K562 (cell line): ENCODE data around the gene UBQLN3. TPM values are rescaled to one million over a fixed set of nuclear protein-coding genes. Genes with fewer than 3 reads are reported as not detected.

Experiments
- AFF1 ChIP-seq, 2 experiments: fragments of 450-650 bp; IDR thresholded peaks; 2 replicates each; pipeline ENCODE4 v1.6.1; 2018; ENCODE audit warnings: mild to moderate bottlenecking in 2 of 2, low read depth in 1 of 2; ENCODE audit not compliant: partially characterized antibody in 2 of 2
- CGGBP1 ChIP-seq: fragments of 250-450 bp; sonication (Bioruptor Pico); IDR thresholded peaks from 2 replicates; pipeline ENCODE4 v1.9.0; 2021; ENCODE audit warnings: mild to moderate bottlenecking
- CTCF ChIP-seq, 3 experiments: IDR thresholded peaks in 2 of 3; conservative IDR thresholded peaks in 1 of 3; 2 replicates each; pipeline ENCODE4 v1.5.1; 2011 to 2012; ENCODE audit warnings: low read length in 3 of 3, mild to moderate bottlenecking in 3 of 3, control low read depth in 2 of 3, improper control_type of control experiment in 1 of 3, inconsistent platforms in 1 of 3, low read depth in 1 of 3, mixed read lengths in 1 of 3, moderate library complexity in 1 of 3; ENCODE audit not compliant: insufficient read depth in 2 of 3
- GMEB1 ChIP-seq: fragments of 250-450 bp; sonication (Bioruptor Pico); IDR thresholded peaks from 2 replicates; pipeline ENCODE4 v1.4.0; 2020; ENCODE audit warnings: mild to moderate bottlenecking
- IFI16 ChIP-seq: fragments of 250-450 bp; sonication (Bioruptor Pico); IDR thresholded peaks from 2 replicates; pipeline ENCODE4 v2.1.2; 2022; ENCODE audit warnings: mild to moderate bottlenecking, inconsistent platforms
- MYC ChIP-seq, 2 experiments: fragments of 250-450 bp in 1 of 2; sonication (Bioruptor Pico) in 1 of 2; IDR thresholded peaks; 2 replicates each; pipeline versions ENCODE4 v1.5.1 to v1.6.1; 2012 to 2021; ENCODE audit warnings: low read depth in 2 of 2, borderline replicate concordance in 1 of 2, improper control_type of control experiment in 1 of 2, low read length in 1 of 2, mild to moderate bottlenecking in 1 of 2, moderate library complexity in 1 of 2
- NFIX ChIP-seq: fragments of 250-450 bp; sonication (Bioruptor Pico); IDR thresholded peaks from 2 replicates; pipeline ENCODE4 v1.4.0; 2020; ENCODE audit warnings: low read depth, mild to moderate bottlenecking, moderate library complexity
- NR0B1 ChIP-seq: fragments of 450-650 bp; IDR thresholded peaks from one replicate; pipeline ENCODE4 v1.6.1; 2018; ENCODE audit warnings: mild to moderate bottlenecking, moderate library complexity; ENCODE audit not compliant: partially characterized antibody
- PREB ChIP-seq: sonication (generic); formaldehyde crosslinking; IDR thresholded peaks from 2 replicates; pipeline ENCODE4 v1.8.1; 2023; ENCODE audit warnings: mild to moderate bottlenecking, missing genetic modification reagents
- RHOXF2B ChIP-seq: fragments of 250-450 bp; sonication (Bioruptor Pico); conservative IDR thresholded peaks from 2 replicates; pipeline ENCODE4 v1.5.1; 2021
- SPI1 ChIP-seq: IDR thresholded peaks from 2 replicates; pipeline ENCODE4 v1.6.1; 2011; ENCODE audit warnings: low read depth, low read length, control low read depth, borderline replicate concordance
- TEAD4 ChIP-seq, 2 experiments: sonication (generic) in 1 of 2; formaldehyde crosslinking in 1 of 2; IDR thresholded peaks; 2 replicates each; pipeline versions ENCODE4 v1.6.1 to v1.8.0; 2012 to 2022; ENCODE audit warnings: borderline replicate concordance in 1 of 2, inconsistent platforms in 1 of 2, low read length in 1 of 2, mild to moderate bottlenecking in 1 of 2, missing genetic modification reagents in 1 of 2
- THRA ChIP-seq: fragments of 450-650 bp; IDR thresholded peaks from 2 replicates; pipeline ENCODE4 v1.6.1; 2017; ENCODE audit warnings: mild to moderate bottlenecking, moderate library complexity
- polyA plus RNA-seq, 8 experiments: library from polyadenylated mRNA; depleted of rRNA in 4 of 8; stranded (reverse) in 5 of 8; unstranded in 3 of 8; fragments of >200 nt; fragmentation: Nextera tagmentation in 2 of 8; fragmentation: Illumina TruSeq in 1 of 8; extraction: Ambion mirVana in 2 of 8; extraction: Trizol in 1 of 8; gene quantifications; 2 replicates each; pipeline versions ENCODE4 v1.2.1 to v1.2.3, GENCODE V29; 2011 to 2014; ENCODE audit warnings: inconsistent platforms in 1 of 8, missing spikeins in 1 of 8
- total RNA-seq, 7 experiments: library from RNA; depleted of rRNA in 6 of 7; stranded (reverse); fragments of >200 nt in 6 of 7; fragmentation: Illumina TruSeq in 2 of 7; extraction: Trizol in 2 of 7; gene quantifications; 2 replicates each; pipeline versions ENCODE4 v1.2.1 to v1.2.3, GENCODE V29; 2011 to 2021; ENCODE audit warnings: low replicate concordance in 1 of 7

UBQLN3 gene
- total and polyA plus RNA-seq, 9 of the 15 experiments (the other 6 are each of a cell fraction or from before 2014, with no cell fraction given) = 0.01 to 0.27 TPM; not detected in 7

GRCh38 chr11:5476186-5476819 lies 33.5 kb downstream of the UBQLN3 start (continued):
- TF ChIP-seq THRA (no peak), NR0B1 (no peak), GMEB1 (CRISPR knock-in tag) (no peak), CTCF (IDR thresholded peaks at IDR 0.05 in 2 of 3, conservative IDR thresholded peaks at IDR 0.05 in 1 of 3; ENCODE audit: insufficient read depth in 2 of 3, low read depth in 1 of 3, low read length in 3 of 3) (peak; percentile 65 to 82 (median 79)), MYC (IDR thresholded peaks at IDR 0.05; ENCODE audit: low read depth, low read length) (no peak), MYC (CRISPR knock-in tag; IDR thresholded peaks at IDR 0.05; ENCODE audit: borderline replicate concordance, low read depth) (no peak), AFF1 (IDR thresholded peaks at IDR 0.05; ENCODE audit: low read depth in 1 of 2, partially characterized antibody in 2 of 2) (no peak), IFI16 (CRISPR knock-in tag) (no peak), SPI1 (no peak), PREB (no peak), NFIX (CRISPR knock-in tag) (no peak), TEAD4 (IDR thresholded peaks at IDR 0.05; ENCODE audit: low read length) (0 out of 2 replicates have a peak, but pooled peaks have one; percentile 13), TEAD4 (CRISPR knock-in tag; IDR thresholded peaks at IDR 0.05; ENCODE audit: borderline replicate concordance) (no peak), CGGBP1 (CRISPR knock-in tag) (no peak), RHOXF2B (CRISPR knock-in tag) (no peak)
